SK-N-SH (cell line): ENCODE measurements around the gene ORC5. TPM values are rescaled to one million over a fixed set of nuclear protein-coding genes. Genes with fewer than 3 reads are reported as not detected.

Experiments used
- CTCF ChIA-PET: fragments of 300-600, 350-600 bp; formaldehyde crosslinking; extraction: SDS; loops from one replicate; lab custom pipeline; 2021; lab: Yijun Ruan, JAX
- POLR2A ChIA-PET: fragments of 350-600 bp; sonication (Branson Sonifier 250); formaldehyde crosslinking; extraction: SDS; loops from one replicate; lab custom pipeline; 2020; ENCODE audit warnings: antibody characterized with exemption, inconsistent platforms; lab: Yijun Ruan, JAX
- DNase-seq: peaks from one replicate; pipeline ENCODE4 v3.0.0; 2012
- H2AFZ ChIP-seq: fragments of 200-600 bp; sonication (generic); 2 replicates; pipeline ENCODE4 v1.8.1; 2016; ENCODE audit warnings: antibody characterized with exemption, mild to moderate bottlenecking, low read depth
- H3F3A ChIP-seq: fragments of 200-600 bp; sonication (generic); replicated peaks from 2 replicates; pipeline ENCODE3; 2016; ENCODE audit warnings: antibody characterized with exemption, mild to moderate bottlenecking; ENCODE audit not compliant: insufficient read depth
- H3K27ac ChIP-seq, 2 experiments: fragments of 200-500 bp in 1 of 2; fragments of 200-600 bp in 1 of 2; sonication (Bioruptor generic) in 1 of 2; sonication (generic), shearing (Covaris generic) in 1 of 2; 2 replicates each; pipeline versions ENCODE4 v1.5.1 to v1.6.1; 2014 to 2016; ENCODE audit warnings: low read depth in 2 of 2, inconsistent platforms in 1 of 2, low read length in 1 of 2, mild to moderate bottlenecking in 1 of 2, mixed read lengths in 1 of 2
- H3K27me3 ChIP-seq: fragments of 200-600 bp; sonication (generic), shearing (Covaris generic); 2 replicates; pipeline ENCODE4 v1.6.1; 2016; ENCODE audit warnings: mixed run types; ENCODE audit not compliant: insufficient read depth
- H3K36me3 ChIP-seq, 2 experiments: fragments of 200-500 bp in 1 of 2; fragments of 200-600 bp in 1 of 2; sonication (Bioruptor generic) in 1 of 2; sonication (generic) in 1 of 2; replicated peaks in 1 of 2; 2 replicates each; pipeline versions ENCODE3 to v1.5.1; 2014 to 2016; ENCODE audit warnings: low read length in 1 of 2, mild to moderate bottlenecking in 1 of 2; ENCODE audit not compliant: insufficient read depth in 2 of 2, control insufficient read depth in 1 of 2
- H3K4me1 ChIP-seq, 2 experiments: fragments of 200-500 bp in 1 of 2; fragments of 200-600 bp in 1 of 2; sonication (Bioruptor generic) in 1 of 2; sonication (generic), shearing (Covaris generic) in 1 of 2; 2 replicates each; pipeline versions ENCODE4 v1.5.1 to v1.6.1; 2014 to 2016; ENCODE audit warnings: low read depth in 1 of 2, low read length in 1 of 2, mixed run types in 1 of 2; ENCODE audit not compliant: insufficient read depth in 2 of 2, control insufficient read depth in 1 of 2
- H3K4me2 ChIP-seq: fragments of 200-600 bp; sonication (generic), shearing (Covaris generic); 2 replicates; pipeline ENCODE4 v1.6.1; 2017; ENCODE audit warnings: mixed run types
- H3K4me3 ChIP-seq, 2 experiments: fragments of 200-500 bp in 1 of 2; fragments of 200-600 bp in 1 of 2; sonication (Bioruptor generic) in 1 of 2; sonication (generic), shearing (Covaris generic) in 1 of 2; 2 replicates each; pipeline versions ENCODE4 v1.5.1 to v1.8.1; 2014 to 2016; ENCODE audit warnings: low read depth in 2 of 2, inconsistent platforms in 1 of 2, low read length in 1 of 2, mild to moderate bottlenecking in 1 of 2, mixed read lengths in 1 of 2, moderate library complexity in 1 of 2
- H3K79me2 ChIP-seq: fragments of 200-600 bp; sonication (generic); 2 replicates; pipeline ENCODE4 v1.8.1; 2017; ENCODE audit warnings: mild to moderate bottlenecking; ENCODE audit not compliant: insufficient read depth
- H3K9ac ChIP-seq: fragments of 200-600 bp; sonication (generic); 2 replicates; pipeline ENCODE4 v1.6.1; 2017; ENCODE audit warnings: mixed run types
- H3K9me2 ChIP-seq: fragments of 200-600 bp; sonication (generic); 2 replicates; pipeline ENCODE4 v1.6.1; 2017; ENCODE audit warnings: mixed run types
- H3K9me3 ChIP-seq: fragments of 200-600 bp; sonication (generic); 2 replicates; pipeline ENCODE4 v1.6.1; 2017; ENCODE audit warnings: mixed run types, mild to moderate bottlenecking, moderate library complexity
- H4K20me1 ChIP-seq: fragments of 200-600 bp; sonication (generic); 2 replicates; pipeline ENCODE4 v1.6.1; 2017; ENCODE audit warnings: mild to moderate bottlenecking, mixed run types; ENCODE audit not compliant: insufficient read depth
- CHD2 ChIP-seq: fragments of 150-350 bp; IDR thresholded peaks from 2 replicates; pipeline ENCODE4 v1.6.1; 2018; ENCODE audit warnings: low read length; ENCODE audit not compliant: partially characterized antibody
- FOSL2 ChIP-seq: IDR thresholded peaks from 2 replicates; pipeline ENCODE4 v1.4.0; 2012; ENCODE audit warnings: low read depth, mild to moderate bottlenecking, moderate library complexity, borderline replicate concordance
- GATA2 ChIP-seq: sonication (generic); formaldehyde crosslinking; IDR thresholded peaks from 2 replicates; pipeline ENCODE4 v1.5.0; 2020; ENCODE audit warnings: mild to moderate bottlenecking, missing genetic modification reagents
- RAD21 ChIP-seq: IDR thresholded peaks from 2 replicates; pipeline ENCODE4 v1.6.1; 2012; ENCODE audit warnings: mild to moderate bottlenecking, low read length
- RCOR1 ChIP-seq: fragments of 150-350 bp; IDR thresholded peaks from 2 replicates; pipeline ENCODE4 v1.6.1; 2017; ENCODE audit warnings: antibody characterized with exemption, low read length
- RXRA ChIP-seq: IDR thresholded peaks from 2 replicates; pipeline ENCODE4 v1.4.0; 2012; ENCODE audit warnings: low read depth, mild to moderate bottlenecking, borderline replicate concordance
- TCF12 ChIP-seq: IDR thresholded peaks from 2 replicates; pipeline ENCODE4 v1.4.0; 2012
- WGBS: methylation state at CpG from one replicate; pipeline ENCODE4 v1.1.6; 2017; ENCODE audit warnings: low lambda C conversion rate; 5-methylcytosine and 5-hydroxymethylcytosine counted together
- polyA plus RNA-seq, 3 experiments: library from polyadenylated mRNA; depleted of rRNA; stranded (reverse); fragments of >200 nt; gene quantifications; 2 replicates each; pipeline ENCODE4 v1.2.3, GENCODE V29; 2012
- TF ChIP-seq, protein P1 (sequence below): fragments of 150-350 bp; IDR thresholded peaks from 2 replicates; pipeline ENCODE4 v1.6.1; 2016; ENCODE audit warnings: mild to moderate bottlenecking, low read depth, low read length
- TF ChIP-seq, protein P2 (sequence below): IDR thresholded peaks from 2 replicates; pipeline ENCODE4; 2012
- TF ChIP-seq, protein P3 (sequence below): IDR thresholded peaks from 2 replicates; pipeline ENCODE4 v1.4.0; 2012; ENCODE audit warnings: low read depth, borderline replicate concordance
- TF ChIP-seq, protein P4 (sequence below): fragments of 150-350 bp; IDR thresholded peaks from 2 replicates; pipeline ENCODE4 v1.6.1; 2017; ENCODE audit warnings: antibody characterized with exemption, low read length, low read depth, borderline replicate concordance
- TF ChIP-seq, protein P5 (sequence below): IDR thresholded peaks from 2 replicates; pipeline ENCODE4 v1.4.0; 2012; ENCODE audit warnings: low read depth
- TF ChIP-seq, protein P6 (sequence below): IDR thresholded peaks from 2 replicates; pipeline ENCODE4 v1.4.0; 2012; ENCODE audit warnings: low read depth, borderline replicate concordance

The ORC5 gene
- polyA plus RNA-seq, 1 of the 3 experiments (the other 2 are of a cell fraction): 4.7 TPM

DNA sequence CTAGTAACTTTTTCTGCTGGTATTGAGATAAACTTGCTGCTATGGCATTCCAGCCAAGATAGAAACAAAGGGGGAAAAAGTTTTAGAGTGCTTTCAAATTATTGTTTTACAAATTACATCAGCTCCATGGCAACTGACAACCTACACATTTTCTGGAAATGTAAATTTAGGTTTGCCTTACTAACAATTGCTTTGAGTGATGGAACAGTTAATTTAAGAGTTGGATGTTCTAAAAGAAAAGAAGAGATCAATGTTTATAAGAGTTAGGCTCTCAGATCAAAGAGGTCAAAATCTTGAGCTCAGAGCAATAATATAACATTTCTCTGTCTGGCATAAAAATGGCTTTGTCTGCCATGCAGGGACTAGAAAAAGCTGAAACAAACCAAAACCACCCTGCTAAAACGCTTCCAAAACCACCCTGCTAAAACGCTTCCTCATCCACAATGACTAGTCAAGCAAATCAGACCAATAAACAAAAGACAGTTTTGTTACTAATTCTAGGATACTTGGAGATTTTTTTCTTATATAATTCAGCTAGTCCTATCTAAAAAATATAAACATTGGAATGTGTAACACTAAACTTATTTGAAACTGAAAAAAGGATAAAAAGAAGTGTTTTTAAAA, 32.3 kb downstream of the ORC5 start (continued):
- TF ChIP-seq GATA2 (no peak), FOSL2 (no peak), TCF12 (no peak)
- TF ChIP-seq, protein P1, sequence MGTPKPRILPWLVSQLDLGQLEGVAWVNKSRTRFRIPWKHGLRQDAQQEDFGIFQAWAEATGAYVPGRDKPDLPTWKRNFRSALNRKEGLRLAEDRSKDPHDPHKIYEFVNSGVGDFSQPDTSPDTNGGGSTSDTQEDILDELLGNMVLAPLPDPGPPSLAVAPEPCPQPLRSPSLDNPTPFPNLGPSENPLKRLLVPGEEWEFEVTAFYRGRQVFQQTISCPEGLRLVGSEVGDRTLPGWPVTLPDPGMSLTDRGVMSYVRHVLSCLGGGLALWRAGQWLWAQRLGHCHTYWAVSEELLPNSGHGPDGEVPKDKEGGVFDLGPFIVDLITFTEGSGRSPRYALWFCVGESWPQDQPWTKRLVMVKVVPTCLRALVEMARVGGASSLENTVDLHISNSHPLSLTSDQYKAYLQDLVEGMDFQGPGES: no peak

DNA sequence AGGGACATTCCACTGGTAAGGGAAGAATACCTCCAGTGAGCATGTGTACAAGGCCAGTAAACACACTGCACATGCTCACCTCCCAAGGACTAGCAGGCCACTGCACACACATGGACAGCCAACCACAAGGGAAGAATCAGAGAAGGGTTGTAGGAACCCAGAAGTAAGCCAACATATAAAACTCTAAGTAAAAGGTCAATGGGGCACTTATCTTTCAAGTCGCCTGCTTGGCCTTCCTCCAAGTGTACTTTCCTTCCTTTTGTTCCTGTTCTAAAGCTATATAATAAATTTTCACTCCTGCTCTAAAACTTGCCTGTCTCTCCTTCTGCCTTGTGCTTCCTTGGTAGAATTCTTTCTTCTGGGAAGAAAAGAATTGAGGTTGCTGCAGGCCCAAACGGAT, 33.0 kb downstream of the ORC5 start:
- CTCF ChIA-PET: interaction anchor here (1.0 to 2.0 kb wide), 2 partner anchors 10 to 651 kb away, joined by 3 to 6 read pairs; no protein-coding TSS in a partner anchor
- TF ChIP-seq RCOR1: no peak
- no peak for TF ChIP-seq CHD2
- TF ChIP-seq, protein P2, sequence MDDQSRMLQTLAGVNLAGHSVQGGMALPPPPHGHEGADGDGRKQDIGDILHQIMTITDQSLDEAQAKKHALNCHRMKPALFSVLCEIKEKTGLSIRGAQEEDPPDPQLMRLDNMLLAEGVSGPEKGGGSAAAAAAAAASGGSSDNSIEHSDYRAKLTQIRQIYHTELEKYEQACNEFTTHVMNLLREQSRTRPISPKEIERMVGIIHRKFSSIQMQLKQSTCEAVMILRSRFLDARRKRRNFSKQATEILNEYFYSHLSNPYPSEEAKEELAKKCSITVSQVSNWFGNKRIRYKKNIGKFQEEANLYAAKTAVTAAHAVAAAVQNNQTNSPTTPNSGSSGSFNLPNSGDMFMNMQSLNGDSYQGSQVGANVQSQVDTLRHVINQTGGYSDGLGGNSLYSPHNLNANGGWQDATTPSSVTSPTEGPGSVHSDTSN: no peak
- TF ChIP-seq, protein P3, sequence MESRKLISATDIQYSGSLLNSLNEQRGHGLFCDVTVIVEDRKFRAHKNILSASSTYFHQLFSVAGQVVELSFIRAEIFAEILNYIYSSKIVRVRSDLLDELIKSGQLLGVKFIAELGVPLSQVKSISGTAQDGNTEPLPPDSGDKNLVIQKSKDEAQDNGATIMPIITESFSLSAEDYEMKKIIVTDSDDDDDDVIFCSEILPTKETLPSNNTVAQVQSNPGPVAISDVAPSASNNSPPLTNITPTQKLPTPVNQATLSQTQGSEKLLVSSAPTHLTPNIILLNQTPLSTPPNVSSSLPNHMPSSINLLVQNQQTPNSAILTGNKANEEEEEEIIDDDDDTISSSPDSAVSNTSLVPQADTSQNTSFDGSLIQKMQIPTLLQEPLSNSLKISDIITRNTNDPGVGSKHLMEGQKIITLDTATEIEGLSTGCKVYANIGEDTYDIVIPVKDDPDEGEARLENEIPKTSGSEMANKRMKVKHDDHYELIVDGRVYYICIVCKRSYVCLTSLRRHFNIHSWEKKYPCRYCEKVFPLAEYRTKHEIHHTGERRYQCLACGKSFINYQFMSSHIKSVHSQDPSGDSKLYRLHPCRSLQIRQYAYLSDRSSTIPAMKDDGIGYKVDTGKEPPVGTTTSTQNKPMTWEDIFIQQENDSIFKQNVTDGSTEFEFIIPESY: no peak
- no peak for TF ChIP-seq RAD21

DNA sequence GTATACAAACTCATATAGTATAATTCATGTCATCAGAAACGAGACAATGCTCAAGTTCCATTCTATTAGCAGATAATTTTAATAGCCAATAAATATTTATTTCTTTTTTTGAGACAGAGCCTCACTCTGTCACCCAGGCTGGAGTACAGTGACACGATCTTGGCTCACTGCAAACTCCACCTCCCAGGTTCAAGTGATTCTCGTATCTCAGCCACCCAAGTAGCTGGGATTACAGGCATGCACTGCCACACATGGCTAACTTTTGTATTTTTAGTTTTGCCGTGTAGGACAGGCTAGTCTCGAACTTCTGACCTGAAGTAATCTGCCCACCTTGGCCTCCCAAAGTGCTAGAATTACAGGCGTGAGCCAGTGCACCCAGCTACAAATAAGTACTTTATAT, 45.7 kb downstream of the ORC5 start:
- Histone ChIP-seq H3F3A (peaks cover 9% of the 10 kb centered on the region), H3K36me3 (peaks cover 53 to 61% of the 10 kb centered on the region in 2 experiments), H3K79me2 (no peaks in the 10 kb centered on the region), H2AFZ (no peak overlapping the region), H3K4me2 (no peak overlapping the region), H3K9me2 (no peaks in the 10 kb centered on the region), H3K9me3 (no peaks in the 10 kb centered on the region), H3K27ac (no peak overlapping the region), H3K27me3 (no peaks in the 10 kb centered on the region), H3K4me1 (no peaks in the 10 kb centered on the region; a peak in 1 of 4 replicates), H3K9ac (no peak overlapping the region), H3K4me3 (no peak overlapping the region), H4K20me1 (no peaks in the 10 kb centered on the region)
- no peak for TF ChIP-seq CHD2
- TF ChIP-seq, protein P4, sequence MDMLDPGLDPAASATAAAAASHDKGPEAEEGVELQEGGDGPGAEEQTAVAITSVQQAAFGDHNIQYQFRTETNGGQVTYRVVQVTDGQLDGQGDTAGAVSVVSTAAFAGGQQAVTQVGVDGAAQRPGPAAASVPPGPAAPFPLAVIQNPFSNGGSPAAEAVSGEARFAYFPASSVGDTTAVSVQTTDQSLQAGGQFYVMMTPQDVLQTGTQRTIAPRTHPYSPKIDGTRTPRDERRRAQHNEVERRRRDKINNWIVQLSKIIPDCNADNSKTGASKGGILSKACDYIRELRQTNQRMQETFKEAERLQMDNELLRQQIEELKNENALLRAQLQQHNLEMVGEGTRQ: no peak
- no peak for TF ChIP-seq RXRA
- TF ChIP-seq, protein P5, sequence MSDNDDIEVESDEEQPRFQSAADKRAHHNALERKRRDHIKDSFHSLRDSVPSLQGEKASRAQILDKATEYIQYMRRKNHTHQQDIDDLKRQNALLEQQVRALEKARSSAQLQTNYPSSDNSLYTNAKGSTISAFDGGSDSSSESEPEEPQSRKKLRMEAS: no peak
- TF ChIP-seq, protein P1: no peak
- TF ChIP-seq, protein P6, sequence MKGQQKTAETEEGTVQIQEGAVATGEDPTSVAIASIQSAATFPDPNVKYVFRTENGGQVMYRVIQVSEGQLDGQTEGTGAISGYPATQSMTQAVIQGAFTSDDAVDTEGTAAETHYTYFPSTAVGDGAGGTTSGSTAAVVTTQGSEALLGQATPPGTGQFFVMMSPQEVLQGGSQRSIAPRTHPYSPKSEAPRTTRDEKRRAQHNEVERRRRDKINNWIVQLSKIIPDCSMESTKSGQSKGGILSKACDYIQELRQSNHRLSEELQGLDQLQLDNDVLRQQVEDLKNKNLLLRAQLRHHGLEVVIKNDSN: no peak
- WGBS: 90% methylated on average over 6 of the region's 6 CpGs
- no peak for DNase-seq
- ChIA-PET CTCF (interaction anchor here (0.8 to 4.5 kb wide), 8 partner anchors 11 to 756 kb away, joined by 3 to 94 read pairs (median 8); partner anchors contain the start of gene SLC26A5), POLR2A (no interaction called here)

More for the DNA sequence above, 33.0 kb downstream of the ORC5 start:
- no peaks in the 10 kb centered on the region for H3K9me2 ChIP-seq
- no peaks in the 10 kb centered on the region for H3K79me2 ChIP-seq
- no peaks in the 10 kb centered on the region for H3K27me3 ChIP-seq
- peaks cover 3% of the 10 kb centered on the region for H3F3A ChIP-seq
- no peak overlapping the region for H3K4me2 ChIP-seq
- POLR2A ChIA-PET: no interaction called here
- no peak overlapping the region for H2AFZ ChIP-seq
- peaks cover 13% of the 10 kb centered on the region for H3K9me3 ChIP-seq
- no peak overlapping the region for H3K27ac ChIP-seq
- H3K9ac ChIP-seq: no peak overlapping the region
- no peak for DNase-seq
- peaks cover 44 to 62% of the 10 kb centered on the region in 2 experiments for H3K36me3 ChIP-seq
- no peaks in the 10 kb centered on the region for H4K20me1 ChIP-seq
- no peak overlapping the region for H3K4me3 ChIP-seq
- no peaks in the 10 kb centered on the region for H3K4me1 ChIP-seq
- 92% methylated on average over 2 of the region's 2 CpGs for WGBS
